CD4-positive, alpha-beta T cell treated with Interleukin-10 for 1 hour (primary cell): ENCODE measurements around the gene DUSP8.

Experiments
- DNase-seq: peaks from one replicate; pipeline ENCODE4 v3.0.0-alpha.2; 2020

The DUSP8 gene

GRCh38 chr11:1531449-1532013 lies 40.5 kb downstream of the DUSP8 start:
- no peak for DNase-seq

- DNase-seq: no peak
Measured at GRCh38 chr11:1530686-1531448, 41.2 kb downstream of the DUSP8 start.

GRCh38 chr11:1529774-1530173 lies 42.3 kb downstream of the DUSP8 start:
- no peak for DNase-seq

- DNase-seq: no peak
Measured at GRCh38 chr11:1529286-1529685, 42.8 kb downstream of the DUSP8 start.

- DNase-seq: no peak
Measured at GRCh38 chr11:1528710-1529109, 43.4 kb downstream of the DUSP8 start.

GRCh38 chr11:1526785-1527184 lies 45.3 kb downstream of the DUSP8 start:
- no peak for DNase-seq

- DNase-seq: no peak
Measured at GRCh38 chr11:1523779-1524178, 48.3 kb downstream of the DUSP8 start.

- no peak for DNase-seq
Measured at GRCh38 chr11:1523077-1523476, 49.0 kb downstream of the DUSP8 start.

- no peak for DNase-seq
Measured at GRCh38 chr11:1522081-1522424, 50.0 kb downstream of the DUSP8 start.

GRCh38 chr11:1521382-1522080 lies 50.5 kb downstream of the DUSP8 start:
- DNase-seq: no peak

GRCh38 chr11:1520663-1521267 lies 51.3 kb downstream of the DUSP8 start:
- DNase-seq: no peak

GRCh38 chr11:1520209-1520662 lies 51.8 kb downstream of the DUSP8 start:
- DNase-seq: no peak

- DNase-seq: no peak
Measured at GRCh38 chr11:1519028-1520010, 52.8 kb downstream of the DUSP8 start.

- DNase-seq: no peak
Measured at GRCh38 chr11:1518301-1518700, 53.8 kb downstream of the DUSP8 start.

- DNase-seq: no peak
Measured at GRCh38 chr11:1517117-1518005, 54.7 kb downstream of the DUSP8 start.

GRCh38 chr11:1516273-1517067 lies 55.6 kb downstream of the DUSP8 start:
- DNase-seq: no peak

GRCh38 chr11:1515082-1516060 lies 56.7 kb downstream of the DUSP8 start:
- DNase-seq: peak; percentile 70

- no peak for DNase-seq
Measured at GRCh38 chr11:1514336-1515061, 57.6 kb downstream of the DUSP8 start.
